ENCODE results near the gene E2F3.

E2F3 gene

DNA sequence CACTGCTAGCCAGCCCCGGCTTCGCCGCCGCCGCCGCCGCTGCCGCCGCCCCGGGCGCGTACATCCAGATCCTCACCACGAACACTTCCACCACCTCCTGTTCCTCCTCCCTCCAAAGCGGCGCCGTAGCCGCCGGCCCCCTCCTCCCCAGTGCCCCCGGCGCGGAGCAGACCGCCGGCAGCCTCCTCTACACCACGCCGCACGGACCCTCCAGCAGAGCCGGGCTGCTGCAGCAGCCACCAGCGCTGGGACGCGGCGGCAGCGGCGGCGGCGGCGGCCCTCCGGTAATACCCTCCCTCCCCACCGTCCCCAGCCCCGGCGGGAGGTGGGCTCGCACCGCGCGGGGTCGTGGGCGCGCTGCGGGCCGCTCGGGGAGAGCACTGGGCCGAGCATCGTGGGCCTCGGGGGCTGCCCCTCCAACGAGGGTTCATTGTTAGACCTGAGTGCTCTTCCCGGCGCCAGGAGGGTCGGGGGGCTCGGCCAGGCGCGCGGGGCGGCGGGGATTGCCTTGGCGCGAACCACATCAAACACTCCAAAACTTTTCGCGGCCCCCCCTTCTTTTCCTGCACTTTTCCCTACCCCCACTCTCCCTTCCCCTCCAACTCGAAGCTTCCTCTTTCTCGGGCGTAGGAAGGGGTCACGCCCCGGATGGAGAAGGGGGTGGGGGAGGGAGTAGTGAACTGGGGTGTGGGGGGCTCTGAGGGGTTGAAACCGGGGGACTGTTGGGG is 827 bp downstream of the E2F3 start:
- peak; percentile 29 for DNase-seq

DNA sequence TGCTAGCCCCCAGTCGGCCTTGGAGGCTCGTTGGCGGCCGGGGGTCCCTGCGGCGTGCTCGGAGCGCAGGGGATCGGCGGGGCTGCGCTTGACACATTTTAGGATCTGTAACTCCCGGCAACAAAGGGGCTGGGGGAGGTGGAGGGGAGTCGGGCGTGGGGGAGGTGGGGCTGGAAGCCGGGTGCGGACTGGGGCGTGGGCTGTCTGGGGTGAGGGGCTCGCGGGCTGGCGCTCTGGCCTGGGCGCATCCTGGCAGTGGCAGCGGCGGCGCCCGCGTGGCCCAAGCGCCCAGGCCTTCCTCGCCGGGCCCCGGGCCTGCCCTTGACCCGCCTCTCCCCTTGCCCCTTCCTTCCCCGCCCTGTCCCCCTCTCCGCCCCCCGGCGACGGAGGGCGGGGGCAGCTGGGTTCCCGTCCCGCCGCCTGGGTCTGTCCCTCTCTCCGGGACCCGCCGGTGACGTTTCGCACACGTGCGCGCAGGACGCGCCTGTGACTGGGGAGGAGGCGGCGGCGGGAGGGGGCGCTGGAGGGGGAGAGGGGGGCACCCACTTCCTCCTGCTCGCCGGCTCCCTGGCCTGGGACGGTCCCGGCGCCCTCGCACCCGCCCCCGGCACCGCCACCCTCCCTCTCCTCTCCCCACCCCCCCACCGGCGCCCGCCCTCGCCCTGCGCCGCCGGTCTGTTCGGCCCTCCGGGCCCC is 1.5 kb downstream of the E2F3 start:
- DNase-seq: peak; percentile 90

DNA sequence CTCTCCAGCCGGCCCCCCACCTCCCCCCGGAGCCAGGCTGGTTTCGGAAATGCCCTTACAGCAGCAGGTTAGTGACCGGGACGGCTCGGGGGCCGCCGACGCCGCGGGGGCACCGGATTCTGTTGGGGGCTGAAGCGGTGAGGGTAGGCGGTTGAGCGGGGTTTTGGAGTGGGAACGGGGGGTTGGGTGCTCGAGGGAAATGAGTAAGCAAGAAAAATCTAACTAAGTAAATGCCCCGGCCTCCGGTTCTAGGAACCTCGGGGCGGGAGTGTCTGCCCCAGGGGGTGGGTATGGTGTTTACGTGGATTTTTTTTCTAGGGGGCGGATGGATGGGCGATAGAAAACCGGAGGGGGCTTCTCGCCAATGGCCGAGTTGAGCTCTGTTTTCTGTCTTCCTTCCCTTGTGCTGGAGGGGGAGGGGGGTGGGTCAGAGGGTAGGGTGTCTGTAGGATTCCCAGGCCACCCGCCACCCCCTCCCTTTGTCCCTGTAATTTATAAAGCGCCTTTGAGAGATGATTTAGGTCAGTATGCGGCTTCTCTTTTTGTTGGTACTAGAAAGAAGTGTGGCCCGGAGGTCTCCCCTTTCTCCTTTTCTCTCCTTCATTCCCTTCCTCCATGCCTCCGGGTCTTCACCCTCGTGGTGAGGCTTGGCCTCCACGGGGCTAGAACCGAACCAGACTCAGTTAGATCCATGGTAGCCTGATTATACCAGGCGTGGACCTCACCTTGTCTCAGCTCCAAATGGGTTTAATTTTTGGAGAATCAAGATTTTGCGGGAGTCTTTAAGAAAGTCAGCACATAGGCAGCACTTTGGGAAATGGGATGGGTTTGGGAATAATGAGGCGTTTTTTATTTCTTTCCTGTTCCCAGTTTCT is 2.3 kb downstream of the E2F3 start:
- DNase-seq: peak; percentile 66

DNA sequence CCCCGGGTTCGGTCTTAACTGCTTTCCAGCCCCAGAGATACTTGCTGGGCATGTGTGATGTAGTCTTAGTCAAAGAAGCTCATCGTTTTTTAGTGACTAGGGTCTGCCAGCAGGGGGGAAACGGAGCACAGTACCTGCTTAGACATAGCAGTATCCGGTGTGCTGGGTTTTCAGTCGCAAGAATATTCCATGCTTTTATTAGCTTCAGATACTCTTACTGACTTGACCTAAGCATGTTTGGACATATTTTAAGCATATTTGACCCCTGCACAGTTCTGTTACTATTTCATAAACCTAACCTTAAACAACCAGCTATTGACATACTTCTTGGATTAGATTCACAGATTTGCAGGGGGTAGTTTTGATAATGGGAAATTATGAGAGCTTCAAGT is 3.0 kb downstream of the E2F3 start:
- DNase-seq: peak; percentile 77

DNA sequence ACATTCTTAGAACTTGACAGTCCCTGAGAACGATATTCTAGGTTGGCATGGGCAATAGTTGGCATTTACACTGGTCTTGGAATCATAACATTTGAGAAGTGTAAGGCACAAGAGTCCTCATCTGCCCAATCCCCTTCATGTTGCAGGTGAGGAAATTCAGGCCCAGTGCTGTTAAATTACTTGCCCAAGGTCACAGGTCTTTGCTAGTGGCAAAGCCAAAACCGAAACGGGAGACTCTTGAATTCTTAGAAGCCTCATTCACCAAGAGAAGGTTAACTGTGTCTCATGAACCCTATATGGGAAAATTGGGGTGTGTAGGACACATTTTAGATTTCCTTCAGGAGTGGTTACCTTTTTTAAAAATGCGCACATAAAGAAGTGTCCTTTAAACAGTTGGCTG is 7.2 kb downstream of the E2F3 start:
- DNase-seq: no peak

DNA sequence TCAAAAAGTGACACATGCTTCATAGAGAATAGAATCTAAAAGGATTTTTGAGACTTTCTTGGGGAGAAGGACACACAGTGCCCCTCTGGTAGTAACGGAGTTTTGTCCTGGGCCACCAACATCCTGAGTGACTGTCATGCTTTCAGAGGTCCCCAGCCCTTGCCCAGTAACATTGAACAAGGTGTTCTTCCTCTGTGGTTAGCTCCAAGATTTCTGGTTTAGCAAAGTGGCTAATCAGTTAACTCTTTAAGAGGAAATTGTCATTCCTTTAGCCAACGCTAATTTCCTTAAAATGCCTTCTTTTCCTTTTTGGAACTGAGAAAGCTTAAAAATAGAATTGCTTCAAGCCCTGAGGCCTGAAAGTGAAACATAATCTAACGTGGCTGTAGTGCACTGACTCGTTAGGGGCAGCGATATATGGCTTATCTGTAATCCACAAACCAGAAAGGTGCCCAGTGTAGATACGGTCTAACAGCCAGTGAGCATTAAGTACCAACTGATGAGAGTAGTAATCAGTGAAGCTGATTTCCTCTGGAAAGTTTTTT is 7.8 kb downstream of the E2F3 start:
- DNase-seq: peak; percentile 24

DNA sequence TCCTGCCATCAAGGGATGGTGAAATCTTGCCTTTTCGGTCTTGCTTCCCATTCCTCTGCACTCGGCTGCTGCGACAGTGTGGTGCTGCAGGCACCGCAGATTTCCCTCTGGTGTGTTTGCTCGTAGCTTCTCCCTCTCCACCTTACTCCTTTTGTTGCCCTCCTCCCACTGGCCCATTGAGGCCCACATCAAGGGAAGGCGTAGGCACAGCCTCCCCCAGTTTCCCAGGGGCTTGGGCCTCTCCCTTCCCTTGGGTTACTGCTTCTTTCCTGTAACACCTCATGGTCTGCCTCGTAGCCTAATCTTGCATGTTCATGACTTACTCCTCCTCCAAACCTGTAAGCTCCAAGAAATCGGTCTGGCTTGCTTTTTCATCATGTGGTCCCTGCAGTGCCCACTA is 9.9 kb downstream of the E2F3 start:
- DNase-seq: no peak

DNA sequence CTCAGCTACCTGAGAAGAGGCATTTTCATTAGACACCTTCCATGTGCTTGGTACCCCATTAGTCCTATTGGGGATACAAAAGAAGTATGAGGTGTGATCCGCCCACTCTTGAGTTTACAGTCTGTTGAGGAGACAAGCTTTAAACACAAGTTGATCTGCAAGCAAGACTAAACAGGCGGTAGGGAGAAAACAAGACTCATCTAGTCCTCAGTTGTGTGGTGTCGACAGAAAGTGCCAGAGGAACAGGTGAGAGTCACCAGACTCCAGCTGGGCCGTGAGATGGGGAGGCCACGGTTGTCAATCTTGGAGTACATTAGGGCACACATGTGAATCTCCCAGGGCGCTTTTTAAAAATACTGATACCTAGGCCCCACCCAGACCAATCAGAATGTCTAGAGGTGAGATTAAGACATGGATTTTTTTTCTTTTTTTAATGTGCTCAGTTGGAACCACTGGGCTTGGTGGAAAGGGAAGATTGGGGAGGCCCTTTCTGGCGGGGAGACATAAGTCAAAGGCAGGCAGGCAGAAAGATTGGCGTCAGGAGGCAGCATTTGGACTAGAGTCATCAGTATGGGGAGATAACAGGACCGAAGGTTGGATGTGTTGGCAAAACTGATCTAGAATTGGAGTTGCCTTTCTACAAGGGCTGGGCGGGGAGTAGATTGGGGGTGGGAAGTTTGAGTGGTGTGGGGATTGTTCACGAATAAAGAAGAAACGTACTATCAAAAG is 10.4 kb downstream of the E2F3 start:
- no peak for DNase-seq

DNA sequence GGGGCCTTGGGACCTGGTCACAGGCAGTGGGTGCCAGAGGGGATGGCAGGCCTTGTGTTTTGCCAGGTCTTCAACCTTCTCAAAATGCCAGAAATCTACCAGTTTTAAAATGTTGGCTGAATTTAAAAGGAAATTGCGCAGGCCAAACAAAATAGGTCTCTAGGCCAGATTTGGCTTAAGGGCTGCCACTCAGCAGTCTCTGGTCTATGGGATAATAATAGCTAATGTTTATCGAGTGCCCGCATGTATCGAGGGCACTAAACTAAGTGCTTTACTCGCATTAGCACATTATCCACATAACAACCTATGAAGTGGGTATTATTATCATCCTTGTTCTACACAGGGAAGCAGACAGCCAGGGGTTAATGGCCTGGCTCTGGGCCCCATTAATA is 11.0 kb downstream of the E2F3 start:
- DNase-seq: no peak

DNA sequence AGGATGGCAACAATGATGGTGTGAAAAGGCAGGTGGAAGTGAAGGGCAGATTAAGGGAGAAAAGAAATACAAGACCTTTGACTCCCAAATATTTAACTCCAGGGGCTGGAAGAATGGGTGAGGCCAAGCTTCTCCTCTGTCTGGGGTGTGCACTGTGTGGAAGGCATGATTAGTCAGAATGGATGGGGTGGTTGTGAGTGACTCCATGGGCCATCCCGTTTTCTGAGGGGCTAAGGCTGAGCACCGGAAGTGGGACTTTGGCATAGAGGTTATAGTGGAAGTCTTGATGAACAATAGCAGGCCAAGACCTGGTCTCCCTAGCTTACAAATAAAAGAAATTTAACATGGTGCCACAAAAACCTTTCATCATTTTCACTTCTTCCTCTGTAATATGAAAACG is 12.1 kb downstream of the E2F3 start:
- DNase-seq: no peak

DNA sequence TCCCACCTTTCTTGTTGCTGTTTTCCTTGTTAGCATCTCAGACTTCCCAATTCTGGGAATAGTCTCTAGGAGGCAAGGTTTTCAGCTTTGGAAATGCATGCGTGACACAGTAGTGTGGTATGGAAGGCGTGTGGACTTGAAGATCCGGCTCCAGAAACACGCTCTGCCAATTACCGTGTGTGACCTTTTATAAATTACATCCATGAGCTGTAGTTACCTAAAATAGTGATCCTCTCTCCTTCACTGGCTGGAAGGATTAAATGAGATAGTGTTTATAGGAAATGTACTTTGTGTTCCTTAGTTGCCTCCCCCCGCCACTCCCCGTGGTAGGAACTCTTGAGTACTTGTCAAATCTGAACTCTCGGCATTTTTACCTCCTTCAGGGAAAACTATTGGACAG is 13.0 kb downstream of the E2F3 start:
- DNase-seq: no peak

DNA sequence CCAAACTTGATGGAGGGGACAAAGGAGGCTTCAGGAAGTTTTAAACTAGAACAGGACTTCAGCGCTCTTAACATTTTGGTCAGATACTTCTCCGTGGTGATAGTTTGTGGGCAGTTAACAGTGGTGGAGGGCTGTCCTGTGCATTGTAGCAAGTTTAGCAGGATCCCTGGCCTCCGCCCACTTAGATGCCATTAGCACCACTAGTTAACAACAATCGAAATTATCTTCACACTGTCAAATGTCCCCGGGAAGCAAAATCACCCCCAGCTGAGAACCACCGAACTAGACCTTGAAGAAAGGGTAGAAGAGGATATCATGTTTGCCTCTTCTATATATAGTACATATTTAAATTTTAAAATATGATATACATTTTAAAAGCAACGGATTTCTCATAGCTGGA is 13.6 kb downstream of the E2F3 start:
- no peak for DNase-seq

DNA sequence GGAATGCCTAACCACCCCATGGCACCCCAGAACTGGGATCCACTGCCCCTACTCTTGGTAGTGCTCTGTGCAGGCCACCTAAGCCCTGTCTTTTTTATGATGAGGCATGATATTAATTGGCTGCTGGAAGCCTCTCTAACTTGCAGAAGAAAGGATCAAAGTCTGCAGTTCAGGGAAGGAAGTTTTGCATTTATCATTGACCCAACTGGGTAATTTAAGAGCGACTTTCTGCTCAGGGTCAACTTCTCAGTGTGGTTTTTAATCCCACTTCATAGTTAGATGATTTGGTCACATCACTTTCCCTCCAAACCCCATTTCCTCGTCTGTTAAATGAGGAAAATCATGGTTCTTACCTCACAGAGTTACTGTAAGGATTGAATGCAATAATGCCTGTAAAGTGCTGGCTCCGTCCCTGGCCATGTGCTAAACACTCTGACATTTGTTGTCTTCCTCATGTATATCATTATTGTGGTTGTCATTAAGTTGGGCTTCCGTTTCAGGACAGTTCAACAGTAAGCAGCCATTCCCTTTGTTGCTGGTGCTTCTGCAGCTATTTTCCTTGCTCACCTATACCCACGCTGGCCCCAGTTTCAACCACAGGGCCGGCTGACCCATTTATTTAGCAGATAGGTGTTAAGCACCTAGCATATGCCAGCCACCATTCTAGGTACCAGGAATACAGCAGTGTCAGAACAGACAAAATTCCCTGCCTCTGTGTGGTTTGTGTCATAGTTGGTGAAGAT is 14.2 kb downstream of the E2F3 start:
- DNase-seq: no peak

DNA sequence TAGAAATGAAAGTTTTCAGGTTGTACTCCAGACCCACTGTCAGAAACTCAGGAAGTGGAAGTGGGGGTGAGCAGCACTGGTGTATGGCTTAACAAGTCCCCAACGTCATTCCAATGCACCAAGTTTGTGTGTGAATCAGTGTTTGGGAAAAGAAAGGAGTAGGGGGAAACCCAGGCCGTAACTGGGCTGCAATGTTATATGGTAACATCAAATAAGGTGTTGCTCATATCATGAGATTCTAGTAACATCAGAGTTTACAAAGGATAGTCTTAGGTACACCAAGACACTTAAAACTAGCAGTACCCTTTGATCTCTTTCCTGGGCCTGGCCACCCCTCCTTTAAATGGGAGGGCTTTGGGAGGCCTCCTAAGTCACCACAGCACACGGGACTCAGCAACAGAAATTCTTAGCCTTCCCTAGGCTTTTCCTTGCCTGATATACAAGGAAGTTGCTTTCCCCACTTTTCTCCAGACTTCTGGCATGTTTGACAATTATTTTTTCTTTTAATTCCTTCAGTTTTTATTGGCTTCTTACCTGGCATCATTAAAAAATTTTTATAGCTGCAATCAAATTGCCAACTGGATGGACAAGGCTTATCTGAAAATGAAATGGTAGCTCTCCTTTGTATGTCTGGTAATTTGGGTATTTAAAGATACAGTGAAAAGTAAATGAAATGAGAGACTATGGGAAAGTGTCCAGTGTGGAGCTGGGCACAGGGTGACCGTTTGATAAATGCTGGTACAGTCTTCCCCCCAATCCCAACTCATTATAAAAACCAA is 15.1 kb downstream of the E2F3 start:
- DNase-seq: no peak

DNA sequence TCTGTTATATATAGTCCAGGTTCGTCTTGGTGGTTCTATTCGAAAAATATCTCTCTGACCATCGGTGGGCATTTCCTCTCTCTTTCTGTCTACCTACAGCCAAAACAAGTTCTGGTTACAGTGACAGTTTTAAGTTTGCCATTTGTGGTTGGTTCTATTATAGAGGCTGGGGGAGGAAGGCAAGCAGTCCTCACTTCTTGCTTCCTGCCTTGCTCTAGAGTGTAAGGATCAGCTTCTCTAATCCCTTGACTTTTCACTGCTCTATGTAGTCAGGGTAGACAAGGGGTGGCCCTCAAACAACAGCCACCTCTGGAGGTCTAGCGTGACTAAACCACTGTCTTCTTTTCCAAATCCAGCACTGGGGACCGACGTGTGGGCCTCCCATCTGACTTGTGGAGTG is 16.1 kb downstream of the E2F3 start:
- no peak for DNase-seq

DNA sequence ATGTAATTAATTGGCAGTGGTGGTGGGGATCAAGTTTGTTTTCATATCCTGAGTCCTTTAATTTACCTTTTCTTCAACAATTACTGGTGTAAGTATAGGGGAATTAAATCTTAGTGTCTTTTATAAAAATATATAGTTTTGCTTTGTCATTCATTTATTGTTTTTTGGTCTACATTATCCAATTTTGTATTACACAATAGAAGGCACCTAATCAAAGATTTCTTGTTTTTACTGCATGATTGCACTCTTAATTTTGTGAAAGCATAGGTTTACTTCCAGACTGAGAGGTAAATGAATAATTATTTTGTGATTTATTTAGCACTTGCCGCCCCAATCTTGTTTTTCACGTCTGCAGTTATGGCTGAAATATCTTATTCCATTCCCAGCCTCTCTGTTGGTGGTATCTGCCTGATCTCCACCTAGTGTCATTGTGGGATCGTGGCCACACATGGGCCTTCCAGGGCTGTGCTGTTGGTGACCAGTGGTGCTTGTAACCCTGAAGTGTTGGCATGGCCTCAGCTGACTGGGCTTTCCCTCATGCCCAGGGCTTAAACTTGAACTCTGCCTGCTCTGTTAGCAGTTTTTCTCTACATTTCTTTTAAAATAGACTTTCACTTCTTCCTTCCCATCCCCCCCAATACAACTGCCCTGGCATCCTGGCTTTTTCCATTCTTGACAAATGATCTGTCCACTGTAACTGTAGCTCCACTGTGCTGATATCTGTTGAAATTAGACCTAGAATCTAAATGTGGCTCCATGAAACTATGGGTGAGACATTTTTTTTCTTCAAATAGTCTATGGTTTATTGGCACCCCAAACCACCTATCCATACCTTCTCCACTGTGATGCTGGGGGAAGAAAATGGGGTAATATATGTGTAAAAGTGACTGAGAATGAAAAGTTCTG is 24.8 kb downstream of the E2F3 start:
- no peak for DNase-seq

DNA sequence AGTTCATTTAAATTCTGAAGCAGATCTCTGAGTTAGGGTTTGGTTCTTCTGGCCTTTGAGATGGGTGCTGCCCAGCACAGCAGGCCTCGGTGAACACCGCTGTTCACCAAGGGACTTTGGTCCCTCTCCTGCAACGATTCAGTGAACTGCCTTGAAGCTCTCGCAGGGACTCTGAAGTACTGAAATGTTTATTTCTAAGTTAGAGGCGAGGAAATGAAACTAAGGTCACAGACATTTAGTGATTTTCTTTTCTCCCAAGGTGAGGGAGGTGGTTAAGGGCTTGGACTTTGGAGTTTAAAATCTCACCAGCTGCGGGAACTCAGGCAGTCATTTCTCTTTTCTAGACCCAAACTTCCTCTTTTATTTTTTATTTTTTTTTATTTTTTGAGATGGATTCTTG is 26.2 kb downstream of the E2F3 start:
- DNase-seq: no peak

DNA sequence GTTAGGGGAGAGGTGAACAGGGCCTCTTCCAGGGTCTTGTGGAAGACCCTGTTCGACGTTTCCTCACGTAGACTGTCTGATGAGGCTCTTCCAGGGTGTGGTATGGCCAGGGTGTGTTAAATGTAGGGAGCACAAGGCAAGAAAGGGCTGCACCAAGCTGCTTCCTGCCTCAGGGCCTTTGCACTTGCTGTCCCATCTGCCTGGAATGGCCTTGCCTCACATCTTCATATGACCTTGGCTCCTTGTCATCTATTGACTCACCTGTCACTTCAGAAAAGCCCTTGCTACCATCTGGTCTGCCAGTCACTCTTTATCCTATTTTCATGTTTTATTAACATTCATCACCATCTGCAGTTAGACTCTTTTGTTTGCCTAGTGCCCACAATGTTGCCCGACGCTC is 31.0 kb downstream of the E2F3 start:
- no peak for DNase-seq

DNA sequence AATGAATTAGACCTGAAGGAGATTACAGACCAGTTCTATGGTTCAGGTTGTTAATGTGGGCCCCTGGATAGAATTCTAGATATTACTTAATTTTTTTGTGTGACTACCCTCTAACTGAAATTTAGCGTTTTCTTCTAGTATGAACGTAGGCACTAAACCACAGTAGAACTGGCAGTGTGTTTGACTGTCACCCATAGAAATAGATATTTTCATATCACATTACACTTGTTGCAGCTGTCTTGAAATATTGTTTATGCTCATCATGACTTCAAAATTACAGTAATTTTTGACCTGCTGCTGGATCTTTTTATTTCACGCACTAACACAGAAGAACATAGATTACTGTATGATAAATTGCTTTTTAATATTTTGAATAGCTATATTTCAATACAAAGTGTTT is 31.6 kb downstream of the E2F3 start:
- no peak for DNase-seq

DNA sequence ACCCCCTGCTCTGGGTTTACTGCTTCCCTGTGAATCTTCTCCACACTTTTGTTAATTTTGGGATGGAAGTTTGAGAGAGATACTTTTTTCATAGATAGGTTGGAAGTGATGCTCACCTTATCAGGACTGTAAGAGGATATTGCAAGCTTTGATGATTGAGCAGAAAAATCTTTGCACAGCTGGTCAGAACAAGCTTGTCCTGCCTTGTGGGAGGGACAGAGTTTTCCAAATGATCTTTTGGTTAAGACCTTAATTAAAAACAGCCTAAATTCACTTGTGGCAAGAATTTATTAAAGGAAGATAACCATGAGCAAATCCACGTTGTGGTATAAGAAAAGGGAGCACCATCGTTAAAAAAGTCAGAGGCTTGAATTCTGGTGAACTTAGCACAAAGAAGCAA is 32.2 kb downstream of the E2F3 start:
- DNase-seq: no peak

Data from CD4-positive, alpha-beta T cell treated with Interleukin-21 for 1 hour (primary cell).